HT1080 (cell line): ENCODE measurements around the gene ANAPC4. TPM values are rescaled to one million over a fixed set of nuclear protein-coding genes. Genes with fewer than 3 reads are reported as not detected.

ENCODE experiments used
- DNase-seq: peaks from one replicate; pipeline ENCODE4 v3.0.0-alpha.2; 2015; ENCODE audit warnings: low read depth
- total RNA-seq: library from RNA; depleted of rRNA; stranded (reverse); fragments of >200 nt; shearing (Covaris generic); gene quantifications from 2 replicates; pipeline ENCODE4 v1.2.3, GENCODE V29; 2014

The ANAPC4 gene
- total RNA-seq, 1 experiment from 2014 or later: 19.5 TPM

- DNase-seq: peak; percentile 3
These were observed 741 bp downstream of the ANAPC4 start for GRCh38 chr4:25377572-25378436.

- DNase-seq: no peak
These were observed 1.3 kb downstream of the ANAPC4 start for GRCh38 chr4:25378437-25378743.

- no peak for DNase-seq
These were observed 2.5 kb downstream of the ANAPC4 start for GRCh38 chr4:25379591-25379990.

GRCh38 chr4:25383647-25384046 lies 6.6 kb downstream of the ANAPC4 start:
- DNase-seq: no peak

- no peak for DNase-seq
These were observed 9.9 kb downstream of the ANAPC4 start for GRCh38 chr4:25386926-25387325.

GRCh38 chr4:25397305-25397704 lies 20.2 kb downstream of the ANAPC4 start:
- DNase-seq: no peak

- DNase-seq: no peak
These were observed 22.4 kb downstream of the ANAPC4 start for GRCh38 chr4:25399510-25399909.

GRCh38 chr4:25401066-25401465 lies 24.0 kb downstream of the ANAPC4 start:
- peak; percentile 20 for DNase-seq

GRCh38 chr4:25402521-25402920 lies 25.5 kb downstream of the ANAPC4 start:
- DNase-seq: no peak

GRCh38 chr4:25403699-25404098 lies 26.6 kb downstream of the ANAPC4 start:
- no peak for DNase-seq

GRCh38 chr4:25405453-25405852 lies 28.4 kb downstream of the ANAPC4 start:
- DNase-seq: no peak

- DNase-seq: no peak
These were observed 29.1 kb downstream of the ANAPC4 start for GRCh38 chr4:25406081-25406692.

- no peak for DNase-seq
These were observed 33.9 kb downstream of the ANAPC4 start for GRCh38 chr4:25410820-25411529.

- no peak for DNase-seq
These were observed 36.2 kb downstream of the ANAPC4 start for GRCh38 chr4:25413261-25413660.

- DNase-seq: no peak
These were observed 40.0 kb downstream of the ANAPC4 start for GRCh38 chr4:25417014-25417413.

GRCh38 chr4:25420931-25421330 lies 43.9 kb downstream of the ANAPC4 start:
- no peak for DNase-seq

- no peak for DNase-seq
These were observed 44.9 kb downstream of the ANAPC4 start for GRCh38 chr4:25421816-25422525.

- no peak for DNase-seq
These were observed 46.5 kb downstream of the ANAPC4 start for GRCh38 chr4:25423548-25423947.

- no peak for DNase-seq
These were observed 47.6 kb downstream of the ANAPC4 start for GRCh38 chr4:25424539-25425228.

- DNase-seq: no peak
These were observed 48.3 kb downstream of the ANAPC4 start for GRCh38 chr4:25425361-25425760.

GRCh38 chr4:25427871-25428270 lies 50.8 kb downstream of the ANAPC4 start:
- DNase-seq: no peak
